Liver (tissue), 3 donors: Measurements from ENCODE around the gene CRACR2A.

ENCODE experiments used
- ATF3 ChIP-seq: IDR thresholded peaks from 2 replicates; pipeline ENCODE4 v1.6.1; 2016; ENCODE audit warnings: antibody characterized with exemption
- CTCF ChIP-seq: fragments of 150-350 bp; IDR thresholded peaks from 2 replicates; pipeline ENCODE4 v1.5.1; 2017; ENCODE audit warnings: improper control_type of control experiment, low read depth, low read length; ENCODE audit not compliant: missing input control
- EGR1 ChIP-seq, 2 donors: IDR thresholded peaks; 2 replicates each; pipeline ENCODE4 v1.6.1; 2016 to 2018; ENCODE audit warnings: antibody characterized with exemption in 2 of 2, low read depth in 2 of 2
- GABPA ChIP-seq, 2 donors: IDR thresholded peaks in 1 of 2; conservative IDR thresholded peaks in 1 of 2; 2 replicates each; pipeline ENCODE4 v1.6.1; 2016; ENCODE audit warnings: antibody characterized with exemption in 2 of 2, mild to moderate bottlenecking in 1 of 2, moderate library complexity in 1 of 2
- HNF4A ChIP-seq, 2 donors: conservative IDR thresholded peaks; 2 replicates each; pipeline ENCODE4 v1.6.1; 2016; ENCODE audit warnings: antibody characterized with exemption in 2 of 2, mild to moderate bottlenecking in 2 of 2
- NR2F2 ChIP-seq: IDR thresholded peaks from 2 replicates; pipeline ENCODE4 v1.6.1; 2016; ENCODE audit warnings: antibody characterized with exemption
- RAD21 ChIP-seq, 2 donors: IDR thresholded peaks; 2 replicates each; pipeline ENCODE4 v1.6.1; 2016; ENCODE audit warnings: antibody characterized with exemption in 2 of 2, mild to moderate bottlenecking in 2 of 2
- YY1 ChIP-seq: IDR thresholded peaks from 2 replicates; pipeline ENCODE4 v1.6.1; 2016; ENCODE audit warnings: antibody characterized with exemption, mild to moderate bottlenecking
- TF ChIP-seq, protein P1 (sequence below): IDR thresholded peaks from 2 replicates; pipeline ENCODE4 v1.6.1; 2016; ENCODE audit warnings: antibody characterized with exemption, mild to moderate bottlenecking
- donor health status: healthy.
- donor health status: healthy.

- TF ChIP-seq ATF3 (no peak), CTCF (no peak), NR2F2 (no peak), EGR1 (IDR thresholded peaks at IDR 0.05; ENCODE audit: low read depth in 2 of 2) (no peak), GABPA (IDR thresholded peaks at IDR 0.05 in 1 of 2, conservative IDR thresholded peaks at IDR 0.05 in 1 of 2) (no peak), YY1 (no peak), HNF4A (conservative IDR thresholded peaks at IDR 0.05) (no peak), RAD21 (IDR thresholded peaks at IDR 0.05) (no peak)
- TF ChIP-seq, protein P1, sequence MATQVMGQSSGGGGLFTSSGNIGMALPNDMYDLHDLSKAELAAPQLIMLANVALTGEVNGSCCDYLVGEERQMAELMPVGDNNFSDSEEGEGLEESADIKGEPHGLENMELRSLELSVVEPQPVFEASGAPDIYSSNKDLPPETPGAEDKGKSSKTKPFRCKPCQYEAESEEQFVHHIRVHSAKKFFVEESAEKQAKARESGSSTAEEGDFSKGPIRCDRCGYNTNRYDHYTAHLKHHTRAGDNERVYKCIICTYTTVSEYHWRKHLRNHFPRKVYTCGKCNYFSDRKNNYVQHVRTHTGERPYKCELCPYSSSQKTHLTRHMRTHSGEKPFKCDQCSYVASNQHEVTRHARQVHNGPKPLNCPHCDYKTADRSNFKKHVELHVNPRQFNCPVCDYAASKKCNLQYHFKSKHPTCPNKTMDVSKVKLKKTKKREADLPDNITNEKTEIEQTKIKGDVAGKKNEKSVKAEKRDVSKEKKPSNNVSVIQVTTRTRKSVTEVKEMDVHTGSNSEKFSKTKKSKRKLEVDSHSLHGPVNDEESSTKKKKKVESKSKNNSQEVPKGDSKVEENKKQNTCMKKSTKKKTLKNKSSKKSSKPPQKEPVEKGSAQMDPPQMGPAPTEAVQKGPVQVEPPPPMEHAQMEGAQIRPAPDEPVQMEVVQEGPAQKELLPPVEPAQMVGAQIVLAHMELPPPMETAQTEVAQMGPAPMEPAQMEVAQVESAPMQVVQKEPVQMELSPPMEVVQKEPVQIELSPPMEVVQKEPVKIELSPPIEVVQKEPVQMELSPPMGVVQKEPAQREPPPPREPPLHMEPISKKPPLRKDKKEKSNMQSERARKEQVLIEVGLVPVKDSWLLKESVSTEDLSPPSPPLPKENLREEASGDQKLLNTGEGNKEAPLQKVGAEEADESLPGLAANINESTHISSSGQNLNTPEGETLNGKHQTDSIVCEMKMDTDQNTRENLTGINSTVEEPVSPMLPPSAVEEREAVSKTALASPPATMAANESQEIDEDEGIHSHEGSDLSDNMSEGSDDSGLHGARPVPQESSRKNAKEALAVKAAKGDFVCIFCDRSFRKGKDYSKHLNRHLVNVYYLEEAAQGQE, result no peak
Observed at GRCh38 chr12:3661028-3661427, 91.9 kb downstream of the CRACR2A start.
